Measurements from ENCODE around the gene FRMD1.

FRMD1 gene

GRCh38 chr6:168110437-168110836 is 31.4 kb upstream of the FRMD1 start:
- DNase-seq = no peak

- DNase-seq = no peak
These were observed 30.2 kb upstream of the FRMD1 start for GRCh38 chr6:168109171-168109570.

DNA sequence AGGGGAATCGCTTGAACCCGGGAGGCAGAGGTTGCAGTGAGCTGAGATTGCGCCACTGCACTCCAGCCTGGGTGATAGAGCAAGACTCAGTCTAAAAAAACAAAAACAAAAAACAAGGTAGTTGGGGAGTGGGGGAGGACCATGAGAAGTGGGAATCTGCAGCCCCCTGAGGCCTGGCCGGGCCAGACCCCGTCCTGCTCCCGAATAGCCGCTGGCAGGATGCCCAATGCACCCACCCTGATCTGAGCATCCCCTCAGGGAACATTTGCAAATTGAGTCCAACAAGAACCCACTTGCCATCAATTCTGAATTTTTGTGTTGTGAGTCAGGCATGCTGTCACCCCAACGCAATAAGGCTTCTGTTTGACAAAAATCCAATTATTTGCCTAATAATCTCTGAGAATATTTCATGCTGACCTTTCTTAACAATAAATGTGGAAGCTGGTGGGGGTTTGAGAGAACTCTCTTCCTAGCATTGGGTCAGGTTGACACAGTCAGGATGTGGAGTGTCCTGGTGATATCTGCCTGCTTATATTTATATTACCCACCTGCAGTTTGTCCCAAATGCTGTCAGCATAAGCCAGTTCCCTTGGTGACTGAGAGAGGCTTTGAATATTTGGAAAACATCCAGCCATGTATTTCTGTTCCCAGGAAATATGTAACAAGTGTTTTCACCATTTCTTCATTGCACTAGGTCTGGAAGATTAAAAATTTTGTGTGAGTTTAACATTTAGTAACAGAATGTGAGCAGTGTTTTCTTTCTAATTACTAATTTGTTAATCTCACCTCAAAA is 28.4 kb upstream of the FRMD1 start:
- peak; percentile 62 for DNase-seq

DNA sequence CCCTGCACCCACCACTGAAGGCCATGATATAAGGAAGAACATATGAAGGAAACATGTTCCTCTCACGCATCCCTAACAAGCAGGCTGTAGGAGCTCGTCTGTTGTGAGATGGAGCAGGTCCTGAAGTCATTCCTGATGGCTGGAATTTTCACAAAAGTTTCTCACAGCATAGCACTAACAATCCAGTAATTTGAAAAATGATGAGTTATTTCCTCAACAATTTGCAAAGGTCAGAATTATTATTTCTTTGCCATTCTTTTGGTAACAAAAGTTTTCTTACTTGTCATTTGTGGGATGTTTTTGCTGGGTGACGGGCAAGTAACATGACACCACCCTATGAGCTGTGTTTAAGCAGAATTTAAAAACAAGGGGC is 27.6 kb upstream of the FRMD1 start:
- no peak for DNase-seq

DNA sequence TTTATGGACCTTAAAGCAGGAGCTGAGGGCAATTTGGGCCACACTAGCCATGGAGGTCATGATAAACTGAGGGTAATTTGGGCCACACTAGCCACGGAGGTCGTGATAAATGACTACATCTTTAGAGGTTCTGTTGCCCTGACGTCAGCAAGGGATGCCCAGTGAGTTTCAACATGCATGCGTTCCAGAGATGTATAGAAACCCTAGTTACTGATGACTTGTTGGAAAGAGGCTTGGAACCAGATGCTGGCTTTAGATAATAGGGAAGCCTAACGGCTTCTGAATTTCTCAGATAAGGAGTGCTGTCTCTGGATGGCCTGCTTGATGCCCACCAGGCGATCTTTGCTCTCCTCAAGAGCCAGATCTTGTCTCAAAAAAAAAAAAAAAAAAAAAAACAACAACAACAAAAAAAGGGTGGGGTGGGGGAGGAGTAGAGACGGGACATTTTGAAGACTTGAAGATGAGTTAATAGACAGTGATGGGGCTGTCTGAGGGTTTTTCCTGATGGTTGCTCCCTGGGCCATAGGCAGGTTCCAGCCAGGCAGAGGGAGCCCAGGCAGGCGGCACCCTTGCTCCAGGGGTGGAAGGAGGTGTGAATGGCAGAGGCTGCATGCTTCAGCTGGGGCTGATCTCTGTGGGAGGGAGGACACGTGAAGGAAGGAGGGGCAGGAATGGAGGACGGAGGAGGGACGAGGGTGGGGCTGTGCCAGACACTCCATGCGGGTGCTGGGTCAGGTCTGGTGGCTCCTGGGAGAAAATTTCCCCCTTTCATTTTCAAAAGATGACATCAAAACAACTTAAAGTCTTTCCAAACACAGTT is 27.0 kb upstream of the FRMD1 start:
- no peak for DNase-seq

DNA sequence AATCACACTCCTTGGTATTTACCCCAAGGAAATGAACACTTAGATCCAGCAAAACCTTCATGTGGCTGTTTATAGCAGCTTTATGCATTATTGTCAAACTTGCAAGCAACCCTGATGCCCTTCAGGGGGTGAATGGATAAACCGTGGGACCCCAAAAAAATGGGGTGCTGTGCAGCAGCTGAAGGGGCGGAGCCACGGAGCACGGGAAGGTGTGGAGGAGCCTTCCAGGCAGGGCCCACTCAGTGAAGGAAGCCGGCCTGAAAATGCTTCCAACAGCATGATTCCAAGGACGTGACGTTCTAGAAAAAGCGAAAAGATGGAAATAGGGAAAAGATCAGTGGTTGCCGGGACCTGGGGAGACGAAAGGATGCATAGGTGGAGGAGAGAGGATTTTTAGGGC is 25.6 kb upstream of the FRMD1 start:
- no peak for DNase-seq

DNA sequence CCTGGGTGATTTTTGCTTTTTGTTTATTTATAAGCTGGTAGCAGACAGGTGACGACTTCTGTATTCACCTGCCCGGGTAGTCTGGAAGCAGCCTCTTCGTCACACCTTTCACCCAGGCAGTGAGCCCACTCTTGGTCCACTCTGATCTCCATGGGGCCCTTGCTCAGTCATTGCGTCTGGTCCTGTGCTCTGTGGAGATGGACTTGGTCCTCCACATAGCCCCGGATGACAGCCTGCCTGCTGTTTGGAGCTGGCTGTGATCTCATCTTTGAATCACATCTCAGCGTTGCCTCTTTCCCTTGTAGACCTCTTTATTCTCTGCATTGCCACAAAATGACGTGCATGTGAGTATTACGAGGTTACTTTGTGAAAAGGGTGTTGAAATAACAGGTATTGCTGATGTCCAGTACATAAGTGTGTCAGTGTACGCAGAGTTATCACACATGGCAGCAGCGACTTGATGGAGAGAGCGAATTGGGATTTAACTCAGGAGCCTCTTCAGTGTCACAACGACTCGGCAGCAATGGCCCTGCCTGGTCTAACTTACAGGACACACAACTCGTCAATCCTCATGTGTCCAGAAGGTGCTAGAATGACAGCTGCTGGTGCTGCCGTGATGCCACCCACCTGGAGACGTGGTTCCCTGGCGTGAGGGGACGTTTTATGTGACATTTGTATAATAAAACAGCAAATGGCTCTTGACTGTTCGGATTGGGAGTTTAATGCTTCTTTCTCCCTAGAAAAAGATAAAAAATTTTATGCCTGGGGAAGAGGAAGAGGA is 24.2 kb upstream of the FRMD1 start:
- DNase-seq = peak; percentile 73

- DNase-seq = peak; percentile 88
These were observed 23.4 kb upstream of the FRMD1 start for GRCh38 chr6:168102315-168102985.

GRCh38 chr6:168101590-168102314 is 22.7 kb upstream of the FRMD1 start:
- DNase-seq = no peak

DNA sequence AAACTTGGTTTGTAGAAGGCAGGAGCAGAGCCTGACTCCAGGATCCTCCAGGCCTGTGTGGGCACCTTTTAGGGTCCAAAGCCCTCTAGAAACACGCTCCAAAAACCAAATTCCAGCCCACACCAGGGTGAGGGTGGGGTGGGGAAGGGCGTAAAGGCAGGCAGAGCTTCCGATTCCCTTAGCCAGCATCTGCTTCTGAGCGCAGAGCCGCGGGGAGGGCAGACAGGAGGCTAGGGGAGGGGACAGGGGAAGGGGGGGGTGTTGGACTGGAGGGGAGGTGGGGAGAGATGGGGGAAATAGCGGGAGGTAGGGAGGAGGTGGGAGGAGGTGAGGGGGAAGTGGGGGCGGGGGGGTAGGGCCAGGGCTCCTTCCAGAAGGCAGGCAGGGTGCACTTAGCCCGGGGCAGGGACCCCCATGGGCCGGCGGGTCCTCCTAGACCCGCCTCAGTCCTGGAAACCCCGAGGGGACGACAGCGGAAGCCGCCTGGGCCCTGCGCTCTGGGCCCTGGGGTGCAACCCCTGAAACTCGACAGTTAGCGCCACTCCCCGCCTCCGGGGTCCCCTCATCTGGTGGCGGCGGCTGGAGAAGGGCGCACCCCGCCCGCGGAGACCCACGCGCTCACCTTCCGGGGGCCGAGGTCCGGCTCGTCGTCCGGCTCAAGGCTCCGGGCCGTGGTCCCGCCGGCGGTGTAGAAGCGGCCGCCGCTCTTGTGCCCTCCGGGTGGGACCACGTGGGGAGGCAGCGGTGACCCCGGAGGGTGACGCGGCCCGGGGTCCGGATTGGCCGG is 22.0 kb upstream of the FRMD1 start:
- DNase-seq = no peak

- DNase-seq = no peak
These were observed 21.2 kb upstream of the FRMD1 start for GRCh38 chr6:168100011-168100802.

- no peak for DNase-seq
These were observed 20.4 kb upstream of the FRMD1 start for GRCh38 chr6:168099201-168100010.

- DNase-seq = no peak
These were observed 19.4 kb upstream of the FRMD1 start for GRCh38 chr6:168098431-168098861.

GRCh38 chr6:168097621-168098430 is 18.8 kb upstream of the FRMD1 start:
- peak; percentile 66 for DNase-seq

- no peak for DNase-seq
These were observed 18.2 kb upstream of the FRMD1 start for GRCh38 chr6:168097221-168097620.

GRCh38 chr6:168096271-168096764 is 17.3 kb upstream of the FRMD1 start:
- DNase-seq = no peak

DNA sequence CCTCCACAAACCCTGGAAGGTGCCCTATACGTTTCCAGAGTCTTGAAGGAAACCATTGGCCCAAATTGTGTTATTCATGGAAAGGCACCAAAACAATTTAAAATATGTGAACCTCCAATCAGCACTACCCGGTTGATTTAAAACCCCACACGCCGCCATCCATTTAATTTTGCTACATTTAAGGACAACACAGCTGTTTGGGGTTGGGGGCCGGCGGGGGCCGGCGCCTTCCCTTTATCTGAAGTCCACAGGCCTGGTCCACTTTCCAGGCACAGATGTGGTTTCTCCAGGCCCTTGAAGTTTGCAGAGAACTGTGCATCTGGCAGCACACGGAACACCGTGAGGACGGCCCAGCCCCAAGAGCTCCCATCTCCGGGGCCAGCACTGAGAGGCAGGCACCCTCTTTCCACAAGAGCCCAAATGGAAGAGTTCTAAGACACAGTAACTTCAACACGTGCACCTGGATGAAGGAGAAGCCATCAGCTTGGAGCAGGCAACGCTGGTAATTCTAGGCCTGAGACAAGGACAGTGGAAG is 16.8 kb upstream of the FRMD1 start:
- no peak for DNase-seq

DNA sequence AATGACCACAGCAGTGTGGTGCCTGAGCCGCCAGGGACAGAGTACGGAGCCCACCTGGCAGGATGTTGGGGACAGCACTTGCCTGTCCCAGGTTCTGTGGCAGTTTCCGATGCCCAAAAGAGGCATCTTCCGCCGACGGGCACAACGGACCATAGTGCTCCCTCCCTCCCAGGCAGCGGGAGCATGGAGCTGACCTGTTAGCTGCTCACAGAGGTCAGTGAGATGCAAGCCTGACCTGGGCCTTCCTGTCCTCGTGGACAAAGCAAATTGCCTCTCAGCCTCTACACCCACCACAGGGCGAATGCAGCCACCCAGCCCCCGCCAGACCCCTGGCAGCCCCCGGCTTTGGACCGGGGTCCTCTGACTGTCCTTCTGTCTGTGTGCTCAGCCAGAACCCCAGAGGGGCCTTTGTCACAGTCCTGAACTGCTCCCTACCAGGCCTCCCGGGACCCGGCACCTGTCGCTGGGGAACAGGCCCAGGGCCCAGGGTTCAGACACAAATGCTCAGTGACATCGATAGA is 16.2 kb upstream of the FRMD1 start:
- DNase-seq = no peak
